Measurements from ENCODE around the gene PDE2A. TPM values are rescaled to one million over a fixed set of nuclear protein-coding genes. Genes with fewer than 3 reads are reported as not detected.

The PDE2A gene
- polyA plus RNA-seq, 5 donors, result 7.7 to 14.9 (median 9.5) TPM

DNA sequence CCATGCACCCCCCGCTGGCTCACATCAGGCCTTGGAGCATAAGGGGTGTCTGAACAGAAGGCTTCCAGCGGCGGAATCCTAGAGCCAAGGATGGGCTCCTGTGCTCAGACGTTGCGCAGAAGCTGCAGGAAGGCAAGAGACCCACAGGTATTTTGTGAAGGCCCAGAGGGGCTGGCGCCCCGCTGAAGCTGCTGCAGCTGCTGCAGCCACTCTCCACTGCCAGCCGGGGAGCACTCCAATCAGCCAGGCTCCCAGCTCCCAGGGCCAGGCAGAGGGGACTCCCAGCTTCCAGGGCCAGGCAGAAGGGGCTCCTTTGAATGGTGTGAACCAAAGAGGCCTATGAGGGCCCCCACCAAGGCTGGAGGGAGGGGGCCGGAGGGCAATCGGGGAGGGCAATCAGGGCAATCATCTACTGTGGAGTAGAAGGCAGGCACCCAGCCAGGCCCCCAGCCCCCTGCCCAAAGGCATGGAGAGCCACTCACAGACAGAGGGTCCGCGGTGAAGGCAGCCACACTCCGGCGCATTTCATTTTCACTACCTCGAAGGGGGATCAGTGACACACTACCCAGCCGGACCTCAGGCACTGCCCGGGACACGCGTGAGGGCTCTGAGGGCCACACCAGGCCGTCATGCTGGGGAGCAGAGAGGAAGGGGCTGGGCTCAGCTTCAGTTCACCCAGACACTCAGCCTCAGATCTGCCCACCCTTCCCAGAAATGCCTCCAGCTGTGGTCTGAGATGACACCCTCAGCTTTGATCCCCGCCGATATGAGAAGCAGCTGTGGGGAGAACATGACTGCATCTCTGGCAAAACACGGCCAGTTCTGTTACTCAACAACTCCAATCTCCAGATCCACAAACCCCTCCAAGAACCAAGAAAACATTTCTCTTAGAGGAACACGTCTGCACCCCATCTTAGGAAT lies 11.6 kb upstream of the PDE2A start:
- peak; percentile 71 to 76 for DNase-seq

GRCh38 chr11:72684236-72684912 lies 10.2 kb upstream of the PDE2A start:
- no peak for DNase-seq

DNA sequence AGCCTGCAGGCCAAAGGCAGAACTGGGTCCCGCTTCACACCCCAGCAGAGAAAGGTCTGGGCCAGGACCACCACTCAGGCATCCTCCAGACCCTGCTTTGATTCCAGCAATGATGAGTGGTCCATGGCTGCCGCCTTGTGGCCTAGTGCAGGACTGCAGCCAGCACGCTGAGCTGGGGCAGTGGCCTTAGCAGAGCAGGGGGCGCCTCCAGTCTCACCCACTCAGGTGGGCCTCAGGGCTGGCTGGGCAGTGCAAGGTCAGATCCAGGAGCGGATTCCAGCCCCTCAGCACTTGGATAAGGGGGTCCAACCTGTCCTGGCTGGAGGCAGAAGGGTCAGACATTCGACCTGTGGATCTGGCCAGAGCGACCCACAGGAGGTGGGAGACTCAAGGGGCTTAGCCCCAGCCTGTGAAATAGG lies 9.6 kb upstream of the PDE2A start:
- no peak for DNase-seq

GRCh38 chr11:72682858-72683243 lies 8.6 kb upstream of the PDE2A start:
- no peak for DNase-seq

- no peak for DNase-seq
Observed at GRCh38 chr11:72682238-72682857, 8.1 kb upstream of the PDE2A start.

DNA sequence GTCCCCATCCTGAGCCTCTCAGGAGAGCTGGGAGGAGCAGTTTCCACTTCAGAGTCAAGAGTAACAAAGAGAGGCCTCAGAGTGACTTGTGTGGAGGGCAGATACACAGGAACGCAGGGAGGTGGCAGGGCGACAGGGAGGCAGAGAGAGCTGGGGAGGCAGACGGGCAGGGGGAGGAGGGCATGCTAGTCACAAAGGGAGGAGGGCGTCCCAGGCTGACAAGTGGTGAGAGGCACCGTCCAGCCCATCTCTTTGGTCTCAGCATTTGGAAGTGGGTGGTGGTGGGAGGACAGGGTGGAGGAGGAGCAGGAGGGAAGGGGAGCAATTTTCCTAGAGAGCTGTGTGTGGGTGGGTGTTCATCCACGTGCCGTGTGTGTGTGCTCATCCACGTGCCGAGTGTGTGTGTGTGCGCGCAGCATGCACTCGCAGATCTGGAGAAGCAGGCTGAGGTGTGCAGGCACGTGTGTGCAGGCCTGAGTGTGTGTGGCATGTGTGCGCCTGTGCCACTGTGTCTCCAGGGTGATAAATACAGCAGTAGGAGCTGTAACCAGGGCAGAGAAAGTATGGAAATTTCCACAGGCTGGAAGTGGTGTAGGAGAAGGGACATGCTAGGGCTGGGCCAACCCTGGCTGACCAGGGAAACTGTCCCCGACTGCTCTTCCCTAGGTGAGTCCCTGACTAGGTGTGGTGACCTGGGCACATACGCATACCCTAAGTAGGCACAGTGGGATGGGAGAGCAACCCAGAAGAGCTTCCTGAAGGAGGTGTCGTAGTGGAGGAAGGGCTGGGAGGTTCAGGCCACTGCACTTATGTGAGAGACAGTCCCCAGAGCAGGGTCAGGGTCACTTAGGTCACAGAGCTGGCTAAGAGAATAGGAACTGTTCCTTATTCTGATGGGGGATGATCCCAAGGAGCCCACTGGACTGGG lies 7.3 kb upstream of the PDE2A start:
- DNase-seq, result no peak

DNA sequence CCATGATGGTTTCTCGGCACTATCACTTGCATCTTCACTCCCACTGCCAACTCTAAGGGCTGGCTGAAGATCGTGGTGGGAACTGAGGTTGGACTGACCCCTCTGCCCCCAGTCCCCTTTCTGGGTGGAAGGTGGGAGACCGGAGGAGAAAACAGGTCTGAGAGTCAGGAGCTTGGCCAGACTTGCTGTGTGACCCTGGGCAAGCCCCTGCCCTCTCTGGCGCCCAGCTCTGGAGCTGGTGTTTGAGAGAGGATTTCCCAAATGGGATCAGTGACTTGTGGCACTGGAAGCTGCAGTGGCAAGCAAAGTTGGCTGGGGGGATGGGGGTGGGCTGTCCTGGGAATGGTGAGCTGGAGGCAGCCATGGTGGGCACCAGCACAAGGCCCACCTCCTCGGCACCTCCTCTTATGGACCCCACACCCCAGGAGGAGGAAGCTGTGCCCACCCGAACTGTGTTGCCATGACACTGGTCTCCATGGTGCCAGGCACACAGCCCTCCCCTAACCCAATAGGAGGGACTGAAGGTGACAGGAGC lies 6.5 kb upstream of the PDE2A start:
- no peak for DNase-seq

- DNase-seq, result no peak
Observed at GRCh38 chr11:72679869-72680268, 5.6 kb upstream of the PDE2A start.

GRCh38 chr11:72678524-72678923 lies 4.3 kb upstream of the PDE2A start:
- no peak for DNase-seq

DNA sequence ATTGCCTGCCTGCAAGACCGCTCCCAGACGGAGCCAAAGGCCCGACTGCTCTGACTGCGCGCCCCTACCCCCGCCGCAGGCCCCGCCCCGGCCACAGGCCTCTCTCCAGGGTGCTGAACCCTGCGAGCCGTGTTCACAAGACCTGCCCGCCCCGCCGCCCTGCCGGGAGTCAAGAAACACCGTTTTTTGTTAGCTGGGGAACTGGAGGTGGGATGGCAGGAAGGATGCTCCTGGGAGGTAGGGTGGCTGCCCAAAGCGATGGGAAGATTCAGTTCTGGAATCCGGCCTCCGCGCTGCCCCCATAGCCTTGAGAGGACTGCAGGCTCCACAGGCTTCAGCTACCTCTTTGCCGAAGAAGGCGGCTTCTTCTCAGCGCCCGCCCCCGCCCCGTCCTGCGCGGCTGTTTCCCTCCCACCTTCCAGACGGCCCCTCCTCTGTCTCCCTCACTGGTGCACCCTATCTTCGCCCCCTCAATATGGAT lies 2.7 kb upstream of the PDE2A start:
- peak; percentile 58 to 60 for DNase-seq

DNA sequence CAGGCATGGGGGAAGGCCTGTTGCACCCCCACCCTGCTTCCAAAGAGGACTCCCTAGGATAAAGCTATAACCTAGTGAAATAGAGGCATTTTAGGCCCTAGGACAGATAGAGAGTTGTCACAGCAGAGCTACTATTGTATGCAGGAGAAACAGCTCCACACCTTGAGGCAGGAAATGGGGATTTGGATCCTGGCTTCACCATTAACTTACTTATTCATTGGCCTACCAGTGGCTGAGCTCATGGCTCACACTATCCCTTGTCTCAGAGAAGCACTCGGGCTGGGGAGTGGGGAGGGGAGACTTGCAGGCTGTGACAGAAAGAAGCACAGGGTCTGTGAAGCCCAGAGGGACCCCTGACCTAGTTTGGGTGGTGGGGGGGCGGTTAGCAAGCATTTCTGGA lies 999 bp upstream of the PDE2A start:
- DNase-seq, result no peak

- no peak for DNase-seq
Observed at GRCh38 chr11:72673284-72673942, 809 bp downstream of the PDE2A start.

GRCh38 chr11:72672597-72673238 lies 1.5 kb downstream of the PDE2A start:
- DNase-seq, result no peak

DNA sequence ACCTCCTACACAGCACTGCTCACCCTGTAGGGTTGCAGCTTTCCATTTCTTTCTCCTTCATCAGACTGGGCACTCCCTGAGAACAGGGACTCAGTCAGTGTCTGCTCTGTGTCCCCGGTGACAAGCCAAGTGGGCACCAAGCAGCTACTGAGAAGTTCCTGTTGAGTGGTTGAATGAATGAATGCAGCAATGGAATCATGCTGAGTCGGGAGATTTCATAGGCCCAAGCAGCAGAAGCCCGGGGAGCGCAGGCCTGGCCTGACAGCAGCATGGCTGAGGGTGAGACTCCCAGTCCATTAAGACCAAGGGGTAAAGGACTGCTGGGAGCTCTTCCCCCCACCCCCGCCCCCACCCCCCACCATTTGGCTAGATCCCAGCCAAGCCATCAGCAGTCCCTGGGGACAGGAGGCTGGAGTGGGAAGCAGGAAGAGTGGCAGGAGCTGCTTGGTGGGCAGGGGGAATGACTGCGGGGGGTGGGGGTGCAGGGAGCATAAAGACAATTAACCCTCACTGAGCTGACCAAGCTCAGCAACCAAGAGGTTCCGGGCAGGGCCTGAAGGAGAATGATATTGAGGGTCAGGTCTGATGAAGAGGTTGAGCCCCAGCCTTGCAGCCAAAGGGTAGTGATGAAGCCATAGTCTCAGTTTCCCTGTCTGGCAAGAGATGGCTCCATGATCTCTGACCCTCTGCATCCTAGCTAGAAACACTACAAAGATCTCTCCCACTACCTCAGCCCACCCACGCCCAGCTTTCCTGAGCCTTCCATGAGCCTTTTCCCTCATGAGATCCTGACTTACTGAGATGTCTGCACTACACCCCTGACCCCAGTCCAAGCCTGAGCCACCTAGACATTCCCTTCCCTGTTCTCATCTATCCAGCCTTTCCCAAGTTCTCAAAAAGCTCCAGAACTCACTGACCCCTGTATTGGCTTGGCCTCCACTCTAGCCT lies 2.8 kb downstream of the PDE2A start:
- no peak for DNase-seq

DNA sequence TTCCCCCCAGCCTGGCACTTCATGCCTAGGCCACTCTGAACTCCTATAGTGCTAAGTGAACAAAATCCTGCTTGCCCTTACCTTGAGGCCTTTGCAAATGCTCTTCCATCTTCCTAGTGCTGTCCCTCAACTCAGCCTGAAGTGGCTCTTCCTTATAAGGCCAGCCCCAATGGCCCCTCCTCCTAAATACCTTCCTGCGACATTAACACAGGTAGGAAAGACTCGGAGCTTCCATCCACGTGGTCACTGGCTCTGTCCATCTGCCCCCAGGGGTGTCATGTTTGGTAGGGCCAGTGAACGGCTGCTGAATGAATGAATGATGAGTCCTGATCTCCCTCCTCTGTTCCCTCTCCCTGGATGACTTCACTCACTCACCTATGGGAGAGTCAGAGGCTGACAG lies 4.2 kb downstream of the PDE2A start:
- DNase-seq, result no peak

DNA sequence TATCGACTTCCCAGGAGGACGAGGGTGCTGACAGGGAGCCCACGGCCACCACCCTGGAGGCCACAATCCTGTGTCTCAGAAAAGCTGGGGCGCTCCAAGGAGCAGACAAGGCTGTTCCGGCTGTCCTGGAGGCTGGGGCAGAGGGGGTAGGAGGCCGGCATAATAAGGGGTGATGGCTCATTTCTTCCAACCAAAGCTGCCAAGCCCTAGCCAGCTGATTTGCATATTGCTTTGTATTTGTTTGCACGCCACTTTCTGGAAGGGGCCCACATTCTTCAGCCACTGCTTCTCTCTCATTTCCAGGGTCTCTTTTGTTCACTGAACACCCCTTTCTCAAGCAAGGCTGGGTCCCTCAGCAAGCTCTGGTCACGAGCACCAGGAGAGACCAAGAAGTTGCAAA lies 4.7 kb downstream of the PDE2A start:
- no peak for DNase-seq

DNA sequence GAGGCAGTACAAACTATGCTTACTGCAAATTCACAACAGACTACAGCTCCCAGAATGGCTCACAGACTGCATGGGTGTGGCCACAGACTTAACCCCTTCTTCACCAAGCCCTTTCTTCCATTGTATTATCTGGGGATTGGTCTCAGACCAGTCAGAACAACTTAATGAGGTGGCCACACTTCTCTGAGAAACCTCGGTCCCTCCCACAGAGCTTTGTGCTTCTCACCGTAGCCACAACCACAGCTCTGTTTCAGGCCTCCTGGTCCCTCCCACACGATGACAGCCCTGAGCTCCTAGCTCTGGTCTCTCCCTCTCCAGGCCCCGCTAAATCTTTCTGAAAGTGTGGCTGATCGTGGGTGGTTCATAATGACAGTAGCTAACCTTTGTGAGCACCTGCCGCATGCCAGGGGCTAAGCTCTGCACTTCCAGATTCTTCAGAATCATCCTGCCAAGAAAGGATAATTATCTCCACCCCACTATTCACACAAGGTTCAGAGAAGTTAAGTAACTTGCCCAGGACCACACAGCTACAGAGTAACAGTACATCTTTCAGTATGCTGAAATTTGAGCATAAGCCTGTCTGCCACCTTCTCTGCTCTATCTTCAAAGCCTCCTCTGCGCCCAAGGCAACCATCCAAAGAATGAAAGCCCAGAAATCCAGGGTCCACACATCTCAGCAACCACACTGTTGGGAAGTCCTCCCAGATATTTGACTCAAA lies 5.4 kb downstream of the PDE2A start:
- no peak for DNase-seq

- no peak for DNase-seq
Observed at GRCh38 chr11:72665911-72666472, 8.2 kb downstream of the PDE2A start.
